Heart left ventricle (tissue), 16 donors: ENCODE results near the gene PDZD11. TPM values are rescaled to one million over a fixed set of nuclear protein-coding genes. Genes with fewer than 3 reads are reported as not detected.
"Not testable (repeated sequence)": the region's sequence is repeated elsewhere in the genome, so short reads cannot be mapped to it uniquely, and the experiment has no call there.

ENCODE experiments used
- ATAC-seq, 4 donors: fragments of 200-7000 bp; cut with Tn5 transposase; one replicate each; pipeline ENCODE4 v1.9.1; 2020 to 2022; ENCODE audit warnings: moderate library complexity in 4 of 4, mild to moderate bottlenecking in 3 of 4, moderate number of reproducible peaks in 1 of 4
- DNase-seq, 5 donors: peaks; one replicate each; pipeline ENCODE4 v3.0.0-alpha.2; 2020
- H3K27ac ChIP-seq, 12 donors: fragments of 200-600 bp; sonication (generic) in 4 of 12; one replicate each; pipeline versions ENCODE4 v1.5.0 to v1.8.0; 2016 to 2022; ENCODE audit warnings: mild to moderate bottlenecking in 2 of 12
- H3K27me3 ChIP-seq, 9 donors: fragments of 200-600 bp; sonication (generic) in 2 of 9; one replicate each; pipeline versions ENCODE4 v1.5.1 to v1.8.0; 2016 to 2022; ENCODE audit warnings: mild to moderate bottlenecking in 3 of 9
- H3K36me3 ChIP-seq, 9 donors: fragments of 200-600 bp; sonication (generic) in 2 of 9; one replicate each; pipeline versions ENCODE4 v1.5.0 to v1.8.0; 2018 to 2022; ENCODE audit warnings: mild to moderate bottlenecking in 2 of 9
- H3K4me1 ChIP-seq, 12 donors: fragments of 200-600 bp; sonication (generic) in 4 of 12; one replicate each; pipeline versions ENCODE4 v1.5.0 to v1.8.0; 2016 to 2022; ENCODE audit warnings: mild to moderate bottlenecking in 3 of 12
- H3K4me3 ChIP-seq, 12 donors: fragments of 200-600 bp; sonication (generic) in 4 of 12; one replicate each; pipeline versions ENCODE4 v1.5.0 to v1.8.0; 2017 to 2022; ENCODE audit warnings: mild to moderate bottlenecking in 9 of 12, moderate library complexity in 4 of 12
- H3K9me3 ChIP-seq, 12 donors: fragments of 200-600 bp; sonication (generic) in 4 of 12; one replicate each; pipeline versions ENCODE4 v1.5.0 to v1.8.0; 2016 to 2022; ENCODE audit warnings: mild to moderate bottlenecking in 1 of 12
- CTCF ChIP-seq, 12 donors: fragments of 200-600 bp; sonication (generic) in 4 of 12; IDR thresholded peaks; one replicate each; pipeline versions ENCODE4 v1.5.0 to v1.8.0; 2018 to 2022; ENCODE audit warnings: antibody characterized with exemption in 12 of 12, mild to moderate bottlenecking in 5 of 12
- POLR2A ChIP-seq, 2 donors: fragments of 450-650 bp; IDR thresholded peaks; one replicate each; pipeline ENCODE4 v1.6.1; 2017; ENCODE audit warnings: antibody characterized with exemption in 2 of 2, mild to moderate bottlenecking in 2 of 2, moderate library complexity in 2 of 2
- WGBS, 4 donors: extraction: QIAGEN DNeasy Blood & Tissue Kit in 2 of 4; methylation state at CpG; one replicate each; pipeline versions ENCODE4 v1.1.5 to v1.1.7; 2013 to 2018; 5-methylcytosine and 5-hydroxymethylcytosine counted together
- intact Hi-C, 10 donors: fragments of 100-400 bp; cut with DNase I; formaldehyde crosslinking; loops; one replicate each; pipeline versions ENCODE4 v1.11.1 to v1.14.2; 2022
- polyA plus RNA-seq, 2 donors: library from polyadenylated mRNA; stranded (reverse); fragments of 200-250 nt; gene quantifications; one replicate each; pipeline ENCODE4 v1.2.3, GENCODE V29; 2013
- total RNA-seq, 9 donors: library from RNA; depleted of rRNA in 2 of 9; stranded (reverse); fragments of >200 nt in 2 of 9; fragmentation: NEBNext Ultra II Directional in 3 of 9; extraction: Animal tissue kit (Norgen Biotek cat#: 25700) in 3 of 9; gene quantifications; one replicate each; pipeline versions ENCODE4 v1.1.0 to v1.2.4, GENCODE V29; 2016 to 2023
- donor health status: ischemic (EF 13 %, LVEDD 7.1; RV severe dilation, severe dysfunction).
- donor health status: healthy with polysubstance abuse.
- donor health status: DM: no; HTN: yes; CAD: no.
- donor health status: DM: no; HTN: no; CAD: no.
- donor health status: ischemic (EF 25% LVEDD 6.9; RV normal size, moderate dysfunction).
- donor health status: ischemic (EF 25% LVEDD 5.7; RV mildly dilated, moderate dysfunction).
- donor health status: healthy.
- donor health status: DM: yes; HTN: yes; CAD: no.
- donor health status: ischemic (EF 35%, LVEDD 5.7; RV mildly dilated, moderate dysfunction).
- donor health status: nonischemic (EF 11% LVEDD 7.7; RV severe dilation, severe dysfunction).
- donor health status: DM: yes; HTN: yes; CAD: no.
- donor health status: PGD.
- donor health status: ischemic (EF 29% LVEDD 5.4; RV normal size, mild dysfunction).
- donor health status: nonischemic (EF 23%, LVEDD 6.1; RV moderate dilation, normal function).

The PDZD11 gene
- total and polyA plus RNA-seq, 11 donors = 27.1 to 57.3 (median 36.7) TPM

- intact Hi-C loops = no loop called here
- 79 to 100% (median 97%) methylated on average over 2 of the region's 2 CpGs for WGBS, 4 donors
- ATAC-seq = no peak
- Histone ChIP-seq H3K27ac (no peak overlapping the region), H3K36me3 (no peaks in the 10 kb centered on the region), H3K27me3 (peaks cover 0 to 18% (median 0%) of the 10 kb centered on the region in 9 donors), H3K4me1 (no peaks in the 10 kb centered on the region), H3K9me3 (no peaks in the 10 kb centered on the region), H3K4me3 (no peak overlapping the region)
- TF ChIP-seq POLR2A (IDR thresholded peaks at IDR 0.05) (no peak), CTCF (IDR thresholded peaks at IDR 0.05) (no peak)
- DNase-seq = no peak
These were observed 42.5 kb downstream of the PDZD11 start for GRCh38 chrX:70247252-70247651.

GRCh38 chrX:70244881-70245280, 44.8 kb downstream of the PDZD11 start:
- no peak for TF ChIP-seq CTCF (IDR thresholded peaks at IDR 0.05)
- Histone ChIP-seq H3K4me1 (no peaks in the 10 kb centered on the region), H3K9me3 (no peaks in the 10 kb centered on the region), H3K36me3 (no peaks in the 10 kb centered on the region), H3K27ac (no peak overlapping the region), H3K4me3 (no peak overlapping the region), H3K27me3 (peaks cover 0 to 12% (median 0%) of the 10 kb centered on the region in 9 donors)
- DNase-seq (no peak), ATAC-seq (no peak)
- WGBS, 4 donors = 67 to 90% (median 76%) methylated on average over 6 of the region's 6 CpGs
- intact Hi-C loops = no loop called here

GRCh38 chrX:70243601-70244000, 46.1 kb downstream of the PDZD11 start:
- H3K27ac ChIP-seq, H3K4me1 ChIP-seq, intact Hi-C loops, ATAC-seq, H3K36me3 ChIP-seq, H3K9me3 ChIP-seq, DNase-seq, H3K4me3 ChIP-seq: not testable (repeated sequence)
- H3K27me3 ChIP-seq = peaks cover 0 to 15% (median 0%) of the 10 kb centered on the region in 9 donors
- WGBS, 4 donors = 57 to 83% (median 73%) methylated on average over 5 of the region's 5 CpGs

GRCh38 chrX:70241501-70241900, 48.2 kb downstream of the PDZD11 start:
- ATAC-seq = no peak
- H3K4me3 ChIP-seq = no peak overlapping the region
- no peak overlapping the region for H3K27ac ChIP-seq
- H3K4me1 ChIP-seq = no peaks in the 10 kb centered on the region
- TF ChIP-seq CTCF (IDR thresholded peaks at IDR 0.05) (no peak), POLR2A (IDR thresholded peaks at IDR 0.05) (no peak)
- WGBS, 4 donors = 75 to 95% (median 87%) methylated on average over 2 of the region's 2 CpGs
- H3K9me3 ChIP-seq = no peaks in the 10 kb centered on the region
- no peaks in the 10 kb centered on the region for H3K36me3 ChIP-seq
- H3K27me3 ChIP-seq = peaks cover 0 to 22% (median 0%) of the 10 kb centered on the region in 9 donors
- intact Hi-C loops = no loop called here
- DNase-seq = no peak

- intact Hi-C loops = no loop called here
- no peak for TF ChIP-seq POLR2A (IDR thresholded peaks at IDR 0.05)
- no peak for TF ChIP-seq CTCF (IDR thresholded peaks at IDR 0.05)
- H3K4me1 ChIP-seq = no peaks in the 10 kb centered on the region
- ATAC-seq (no peak), DNase-seq (no peak)
- H3K27me3 ChIP-seq = peaks cover 0 to 22% (median 0%) of the 10 kb centered on the region in 9 donors
- H3K9me3 ChIP-seq = no peaks in the 10 kb centered on the region
- no peak overlapping the region for H3K27ac ChIP-seq
- 73 to 97% (median 94%) methylated on average over 1 of the region's 1 CpG for whole genome bisulfite sequencing, 4 donors
- no peak overlapping the region for H3K4me3 ChIP-seq
- no peaks in the 10 kb centered on the region for H3K36me3 ChIP-seq
These were observed 49.0 kb downstream of the PDZD11 start for GRCh38 chrX:70240751-70241150.
